GM12891 (cell line): ENCODE data around the gene CTTN. TPM values are rescaled to one million over a fixed set of nuclear protein-coding genes. Genes with fewer than 3 reads are reported as not detected.

Experiments
- DNase-seq: peaks from one replicate; pipeline ENCODE4 v3.0.0; 2011; ENCODE audit warnings: low spot score; ENCODE audit not compliant: insufficient read length
- FAIRE-seq: peaks from 2 replicates; lab custom pipeline; 2011; peaks lifted over from hg19 to GRCh38; lab: Jason Lieb, UNC
- PAX5 ChIP-seq: IDR thresholded peaks from 2 replicates; pipeline ENCODE4 v1.6.1; 2011; ENCODE audit warnings: low read length, moderate library complexity, mild to moderate bottlenecking; ENCODE audit not compliant: insufficient read depth, severe bottlenecking
- POLR2A ChIP-seq: IDR thresholded peaks from 2 replicates; pipeline ENCODE4 v1.6.1; 2011; ENCODE audit warnings: low read depth, low read length, control low read depth
- POLR2AphosphoS5 ChIP-seq: IDR thresholded peaks from 2 replicates; pipeline ENCODE4 v1.6.1; 2011; ENCODE audit warnings: low read depth, low read length, control low read depth
- POU2F2 ChIP-seq: IDR thresholded peaks from 2 replicates; pipeline ENCODE4 v1.6.1; 2011; ENCODE audit warnings: low read depth, mild to moderate bottlenecking, control low read depth, low read length, moderate library complexity
- SPI1 ChIP-seq: IDR thresholded peaks from 2 replicates; pipeline ENCODE4 v1.6.1; 2011; ENCODE audit warnings: low read depth, low read length, control low read depth
- TAF1 ChIP-seq: IDR thresholded peaks from 2 replicates; pipeline ENCODE4 v1.6.1; 2011; ENCODE audit warnings: low read depth, low read length, control low read depth
- polyA plus RNA-seq: library from polyadenylated mRNA; unstranded; fragments of >200 nt; gene quantifications from one replicate; pipeline ENCODE4 v1.2.1, GENCODE V29; 2012; ENCODE audit warnings: low read depth, missing spikeins, inconsistent platforms; ENCODE audit not compliant: missing spikeins

CTTN gene
- polyA plus RNA-seq, result 27.9 TPM

GRCh38 chr11:70397983-70398833 is at the start of gene CTTN:
TSS of gene CTTN (plus strand) at chr11:70398529. CDS start at chr11:70407298, 8,769 bp downstream.
- DNase-seq (peak; percentile 84), FAIRE-seq (no peak)
- TF ChIP-seq POLR2A (no peak), POU2F2 (0 out of 2 replicates have a peak, but pooled peaks have one; percentile 14), POLR2AphosphoS5 (no peak), PAX5 (peak; percentile 9), TAF1 (no peak), SPI1 (peak; percentile 57)

DNA sequence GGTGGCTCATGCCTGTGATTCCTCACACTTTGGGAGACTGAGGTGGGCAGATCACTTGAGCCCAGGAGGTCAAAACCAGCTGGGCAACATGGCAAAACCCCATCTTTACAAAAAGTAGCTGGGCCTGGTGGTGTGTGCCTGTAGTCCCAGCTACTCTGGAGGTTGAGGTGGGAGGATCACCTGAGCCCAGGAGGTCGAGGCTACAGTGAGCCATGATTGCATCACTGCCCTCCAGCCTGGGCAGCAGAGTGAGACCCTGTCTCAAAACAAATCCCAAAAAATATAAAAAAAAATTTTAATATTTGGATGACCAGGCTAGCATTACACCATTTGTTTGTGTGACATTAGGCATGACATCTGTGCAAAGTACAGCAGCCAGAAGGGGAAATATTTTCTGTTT is 49.7 kb upstream of the CTTN start:
- FAIRE-seq (no peak), DNase-seq (no peak)
- no peak for TF ChIP-seq POU2F2
- no peak for TF ChIP-seq POLR2AphosphoS5
- TF ChIP-seq POLR2A, result no peak
- no peak for TF ChIP-seq TAF1
- TF ChIP-seq PAX5, result no peak
- no peak for TF ChIP-seq SPI1

GRCh38 chr11:70351646-70352045 is 46.7 kb upstream of the CTTN start:
- TF ChIP-seq POU2F2, result no peak
- no peak for TF ChIP-seq SPI1
- TF ChIP-seq POLR2A, result no peak
- no peak for TF ChIP-seq TAF1
- no peak for TF ChIP-seq PAX5
- no peak for TF ChIP-seq POLR2AphosphoS5
- FAIRE-seq (no peak), DNase-seq (no peak)

DNA sequence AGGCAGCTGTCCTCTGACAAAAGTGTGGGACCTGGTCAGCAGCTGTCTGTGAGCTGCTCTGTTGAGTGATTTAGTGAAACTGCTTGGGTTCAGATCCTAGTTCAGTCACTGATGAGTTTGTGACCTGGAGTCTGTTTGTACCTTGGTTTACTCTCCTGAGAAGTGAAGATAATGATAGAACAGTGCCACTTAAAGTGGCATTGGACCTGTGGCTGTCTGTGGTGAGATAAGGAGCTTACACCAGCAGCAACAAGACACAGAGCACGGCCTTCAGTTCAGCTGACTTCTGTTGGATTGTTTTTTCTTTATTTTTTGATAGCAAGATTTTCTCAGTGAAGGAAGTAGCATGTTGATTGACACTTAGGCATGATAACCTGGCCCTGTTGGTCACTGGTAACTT is 46.2 kb upstream of the CTTN start:
- DNase-seq (no peak), FAIRE-seq (no peak)
- TF ChIP-seq PAX5 (no peak), POU2F2 (no peak), POLR2AphosphoS5 (no peak), TAF1 (no peak), SPI1 (no peak), POLR2A (no peak)

DNA sequence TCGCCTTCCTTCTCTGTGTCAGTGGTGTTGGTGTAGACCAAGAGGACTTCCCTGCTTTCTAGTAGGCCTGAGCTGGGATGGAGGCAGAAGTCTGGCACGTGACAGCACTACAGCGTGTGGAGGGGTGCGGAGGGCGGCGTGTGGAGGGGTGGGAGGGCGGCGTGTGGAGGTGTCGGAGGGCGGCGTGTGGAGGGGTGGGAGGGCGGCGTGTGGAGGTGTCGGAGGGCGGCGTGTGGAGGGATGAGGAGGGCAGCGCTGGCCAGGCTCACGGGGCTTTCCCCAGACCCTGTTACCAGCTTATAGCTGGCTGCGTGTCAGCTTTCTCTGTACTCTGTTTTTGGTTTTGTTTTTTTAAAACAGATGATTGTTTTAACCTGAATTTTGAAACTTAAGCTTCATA is 45.7 kb upstream of the CTTN start:
- DNase-seq (no peak), FAIRE-seq (no peak)
- no peak for TF ChIP-seq PAX5
- TF ChIP-seq POLR2AphosphoS5, result no peak
- TF ChIP-seq SPI1, result no peak
- TF ChIP-seq POU2F2, result no peak
- no peak for TF ChIP-seq TAF1
- no peak for TF ChIP-seq POLR2A

- DNase-seq, result no peak
- FAIRE-seq, result no peak
- no peak for TF ChIP-seq TAF1
- TF ChIP-seq POLR2AphosphoS5, result no peak
- TF ChIP-seq POU2F2, result no peak
- TF ChIP-seq PAX5, result no peak
- TF ChIP-seq SPI1, result no peak
- TF ChIP-seq POLR2A, result no peak
Measured at GRCh38 chr11:70353329-70353728, 45.0 kb upstream of the CTTN start.

DNA sequence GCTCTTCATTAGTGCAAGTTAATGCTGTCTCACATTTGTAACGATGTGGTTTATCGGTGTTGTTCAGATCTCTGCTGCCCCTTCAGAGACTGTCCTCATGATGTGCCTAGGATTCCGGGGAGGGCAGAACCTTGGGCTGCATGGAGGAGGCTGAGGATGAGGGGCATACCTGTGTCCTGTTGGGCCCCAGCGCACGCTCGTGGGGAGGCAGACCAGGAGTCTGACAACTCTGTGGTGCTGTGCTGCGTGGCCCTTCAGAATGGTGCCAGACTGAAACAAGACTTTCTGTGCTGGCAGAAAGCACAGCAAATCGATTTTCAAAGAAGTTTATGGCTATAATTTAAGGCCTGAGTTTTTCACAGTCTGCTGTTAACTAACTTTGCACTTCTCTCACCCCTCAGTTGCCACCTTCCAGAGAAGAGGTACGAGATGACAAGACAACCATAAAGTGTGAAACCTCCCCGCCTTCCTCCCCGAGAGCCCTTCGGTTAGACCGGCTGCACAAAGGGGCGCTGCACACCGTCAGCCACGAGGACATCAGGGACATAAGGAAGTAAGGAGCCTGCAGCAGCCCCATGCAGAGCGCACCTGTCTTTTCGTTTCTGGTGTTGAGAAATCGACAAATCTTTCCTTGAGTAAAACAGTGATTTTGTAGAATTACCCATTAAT is 44.3 kb upstream of the CTTN start:
- no peak for DNase-seq

DNA sequence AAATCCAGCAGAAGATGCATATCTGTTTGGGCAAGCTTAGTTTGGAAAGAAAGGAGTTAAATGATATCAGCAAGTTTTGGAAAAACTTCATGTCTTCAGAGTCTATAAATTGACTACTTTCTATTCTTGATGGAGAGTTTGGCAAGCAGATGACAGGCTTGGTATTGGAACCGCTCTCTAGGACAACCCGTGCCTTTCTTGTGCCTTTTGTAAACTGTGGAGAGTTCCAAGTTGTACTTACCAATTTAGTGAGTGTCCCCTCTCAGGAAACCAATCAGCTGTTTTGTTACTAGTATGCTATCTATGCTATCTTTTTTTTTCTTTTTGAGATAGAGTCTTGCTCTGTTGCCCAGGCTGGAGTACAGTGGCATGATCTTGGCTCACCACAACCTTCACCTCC is 43.7 kb upstream of the CTTN start:
- no peak for TF ChIP-seq POLR2A
- TF ChIP-seq POU2F2, result no peak
- TF ChIP-seq TAF1, result no peak
- TF ChIP-seq SPI1, result no peak
- TF ChIP-seq POLR2AphosphoS5, result no peak
- TF ChIP-seq PAX5, result no peak
- DNase-seq (no peak), FAIRE-seq (no peak)

More for the DNA sequence above, 44.3 kb upstream of the CTTN start:
- no peak for FAIRE-seq
- TF ChIP-seq PAX5 (no peak), POLR2AphosphoS5 (no peak), POLR2A (no peak), POU2F2 (no peak), SPI1 (no peak), TAF1 (no peak)

GRCh38 chr11:70358753-70359152 is 39.6 kb upstream of the CTTN start:
- no peak for FAIRE-seq

More at GRCh38 chr11:70358753-70359152, 39.6 kb upstream of the CTTN start:
- no peak for DNase-seq
- no peak for TF ChIP-seq PAX5
- TF ChIP-seq TAF1, result no peak
- no peak for TF ChIP-seq SPI1
- TF ChIP-seq POU2F2, result no peak
- TF ChIP-seq POLR2AphosphoS5, result no peak
- TF ChIP-seq POLR2A, result no peak
